Measurements from ENCODE around the gene GCNA.
A peak's percentile ranks its signal among the peaks of the same experiment; 100 is the strongest.

GCNA gene

DNA sequence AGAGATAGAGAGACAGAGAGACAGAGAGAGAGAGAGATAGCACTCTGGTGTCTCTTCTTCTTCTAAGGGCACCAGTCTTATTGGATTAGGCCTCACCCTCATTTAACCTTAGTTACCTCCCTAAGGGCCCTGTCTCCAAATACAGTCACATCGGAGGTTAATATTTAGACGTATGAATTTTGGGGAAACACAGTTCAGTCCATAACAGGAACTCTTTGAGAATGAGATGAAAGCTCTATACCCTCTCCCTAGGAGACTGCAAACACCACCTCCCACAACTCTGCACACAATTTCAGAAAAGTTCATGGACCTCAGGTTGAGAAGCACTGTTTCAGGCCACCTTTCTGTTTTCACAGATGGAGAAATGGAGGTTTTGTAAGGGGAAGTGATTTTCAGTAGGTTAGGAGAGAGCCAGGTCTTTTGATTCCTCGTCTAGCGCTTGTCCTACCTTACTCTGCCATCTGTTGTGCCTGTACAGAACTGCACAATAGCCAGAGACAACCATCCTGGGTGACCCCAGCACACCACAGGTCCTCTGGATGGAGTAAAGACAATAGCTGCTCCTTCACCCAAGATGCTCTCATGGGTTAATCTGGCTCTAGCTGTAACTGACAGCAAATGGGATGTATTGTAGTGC is 72.2 kb downstream of the GCNA start:
- no peak for DNase-seq (ENCODE audit: low spot score)
- Histone ChIP-seq H3K27ac (ENCODE audit: poor library complexity, severe bottlenecking) (no peak overlapping the region), H3K4me1 (ENCODE audit: insufficient read depth, poor library complexity, severe bottlenecking) (no peaks in the 10 kb centered on the region), H3K9me3 (ENCODE audit: severe bottlenecking) (no peaks in the 10 kb centered on the region), H3K36me3 (ENCODE audit: low read depth) (no peaks in the 10 kb centered on the region), H3K4me3 (ENCODE audit: severe bottlenecking) (no peak overlapping the region), H3K27me3 (ENCODE audit: insufficient read depth, poor library complexity, severe bottlenecking) (no peaks in the 10 kb centered on the region)
- peak; percentile 13 for TF ChIP-seq CTCF (IDR thresholded peaks at IDR 0.05; ENCODE audit: poor library complexity, severe bottlenecking)
- no peak; the same call in 2 of the 3 replicates for ATAC-seq (ENCODE audit: low read depth)

GRCh38 chrX:71652405-71652804 is 74.2 kb downstream of the GCNA start:
- no peaks in the 10 kb centered on the region for H3K4me1 ChIP-seq (ENCODE audit: insufficient read depth, poor library complexity, severe bottlenecking)
- no peaks in the 10 kb centered on the region for H3K27me3 ChIP-seq (ENCODE audit: insufficient read depth, poor library complexity, severe bottlenecking)
- H3K9me3 ChIP-seq (ENCODE audit: severe bottlenecking) = no peaks in the 10 kb centered on the region
- no peak overlapping the region for H3K4me3 ChIP-seq (ENCODE audit: severe bottlenecking)
- DNase-seq (ENCODE audit: low spot score) (no peak), ATAC-seq (ENCODE audit: low read depth) (no peak)
- no peak overlapping the region for H3K27ac ChIP-seq (ENCODE audit: poor library complexity, severe bottlenecking)
- TF ChIP-seq CTCF (IDR thresholded peaks at IDR 0.05; ENCODE audit: poor library complexity, severe bottlenecking) = peak; percentile 61
- no peaks in the 10 kb centered on the region for H3K36me3 ChIP-seq (ENCODE audit: low read depth)

- H3K27ac ChIP-seq (ENCODE audit: poor library complexity, severe bottlenecking) = no peak overlapping the region
- no peak for TF ChIP-seq CTCF (IDR thresholded peaks at IDR 0.05; ENCODE audit: poor library complexity, severe bottlenecking)
- no peaks in the 10 kb centered on the region for H3K36me3 ChIP-seq (ENCODE audit: low read depth)
- H3K4me3 ChIP-seq (ENCODE audit: severe bottlenecking) = no peak overlapping the region
- ATAC-seq (ENCODE audit: low read depth) = no peak
- H3K9me3 ChIP-seq (ENCODE audit: severe bottlenecking) = no peaks in the 10 kb centered on the region
- no peaks in the 10 kb centered on the region for H3K27me3 ChIP-seq (ENCODE audit: insufficient read depth, poor library complexity, severe bottlenecking)
- DNase-seq (ENCODE audit: low spot score) = no peak
- H3K4me1 ChIP-seq (ENCODE audit: insufficient read depth, poor library complexity, severe bottlenecking) = no peaks in the 10 kb centered on the region
Observed at GRCh38 chrX:71653344-71653743, 75.1 kb downstream of the GCNA start.

DNA sequence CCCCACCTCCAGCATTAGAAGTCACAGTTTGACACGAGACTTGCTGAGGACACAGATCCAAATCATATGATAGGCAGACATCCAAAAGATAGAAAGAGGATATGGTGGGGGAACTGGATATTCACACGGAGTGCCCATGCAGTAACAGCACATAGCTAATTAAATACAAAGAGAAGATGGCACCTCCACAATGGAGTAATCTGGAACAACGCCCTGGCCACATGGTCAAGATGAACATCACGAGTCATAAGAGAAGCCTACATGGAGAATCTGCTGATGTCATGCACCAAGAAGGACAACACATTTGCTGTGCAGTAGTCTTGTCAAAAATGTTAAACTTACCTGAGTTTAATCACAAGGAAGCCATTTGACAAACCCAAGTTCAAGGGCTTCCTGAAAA is 79.0 kb downstream of the GCNA start:
- Histone ChIP-seq H3K36me3 (ENCODE audit: low read depth) (no peaks in the 10 kb centered on the region), H3K9me3 (ENCODE audit: severe bottlenecking) (no peaks in the 10 kb centered on the region), H3K27me3 (ENCODE audit: insufficient read depth, poor library complexity, severe bottlenecking) (no peaks in the 10 kb centered on the region), H3K27ac (ENCODE audit: poor library complexity, severe bottlenecking) (no peak overlapping the region), H3K4me3 (ENCODE audit: severe bottlenecking) (no peak overlapping the region), H3K4me1 (ENCODE audit: insufficient read depth, poor library complexity, severe bottlenecking) (no peaks in the 10 kb centered on the region)
- no peak for TF ChIP-seq CTCF (IDR thresholded peaks at IDR 0.05; ENCODE audit: poor library complexity, severe bottlenecking)
- no peak for DNase-seq (ENCODE audit: low spot score)
- ATAC-seq (ENCODE audit: low read depth) = no peak

GRCh38 chrX:71659342-71659741 is 81.1 kb downstream of the GCNA start:
- H3K27me3 ChIP-seq (ENCODE audit: insufficient read depth, poor library complexity, severe bottlenecking) = no peaks in the 10 kb centered on the region

More at GRCh38 chrX:71659342-71659741, 81.1 kb downstream of the GCNA start:
- Histone ChIP-seq H3K36me3 (ENCODE audit: low read depth) (no peaks in the 10 kb centered on the region), H3K4me3 (ENCODE audit: severe bottlenecking) (no peak overlapping the region), H3K27ac (ENCODE audit: poor library complexity, severe bottlenecking) (no peak overlapping the region), H3K4me1 (ENCODE audit: insufficient read depth, poor library complexity, severe bottlenecking) (no peaks in the 10 kb centered on the region), H3K9me3 (ENCODE audit: severe bottlenecking) (no peaks in the 10 kb centered on the region)
- DNase-seq (ENCODE audit: low spot score) (no peak), ATAC-seq (ENCODE audit: low read depth) (no peak)
- TF ChIP-seq CTCF (IDR thresholded peaks at IDR 0.05; ENCODE audit: poor library complexity, severe bottlenecking) = no peak

Measured in RWPE2 (cell line).